Muscle of leg (tissue), 11 donors: ENCODE data around the gene CLCF1. TPM values are rescaled to one million over a fixed set of nuclear protein-coding genes. Genes with fewer than 3 reads are reported as not detected.

Source experiments
- DNase-seq: peaks from one replicate; pipeline ENCODE4 v3.0.0; 2013
- H3K27ac ChIP-seq: one replicate; pipeline ENCODE4 v1.5.1; 2013; ENCODE audit warnings: mild to moderate bottlenecking, low read length, control low read depth
- H3K27me3 ChIP-seq: one replicate; pipeline ENCODE4 v1.6.1; 2013; ENCODE audit warnings: low read length; ENCODE audit not compliant: control insufficient read depth, insufficient read depth
- H3K36me3 ChIP-seq: one replicate; pipeline ENCODE4 v1.6.1; 2013; ENCODE audit warnings: low read length; ENCODE audit not compliant: control insufficient read depth, insufficient read depth
- H3K4me1 ChIP-seq: one replicate; pipeline ENCODE4 v1.6.1; 2013; ENCODE audit warnings: low read length; ENCODE audit not compliant: control insufficient read depth, insufficient read depth
- H3K4me3 ChIP-seq: one replicate; pipeline ENCODE4 v1.5.1; 2013; ENCODE audit warnings: low read length, control low read depth
- H3K9me3 ChIP-seq: replicated peaks from 2 replicates; pipeline ENCODE4 v1.6.1; 2013; ENCODE audit warnings: low read depth, low read length; ENCODE audit not compliant: control insufficient read depth
- WGBS: methylation state at CpG from one replicate; pipeline ENCODE4 v1.1.5; 2013; ENCODE audit warnings: missing lambda C conversion rate; ENCODE audit not compliant: insufficient coverage; 5-methylcytosine and 5-hydroxymethylcytosine counted together
- polyA plus RNA-seq, 8 donors: library from polyadenylated mRNA; unstranded; fragments of 120-200 nt; gene quantifications; one replicate each; pipeline versions ENCODE4 v1.2.1 to v1.2.3, GENCODE V29; 2013; ENCODE audit warnings: inconsistent platforms in 1 of 8, low replicate concordance in 1 of 8; ENCODE audit not compliant: insufficient read length in 8 of 8, insufficient read depth in 1 of 8
- total RNA-seq: library from RNA; stranded (reverse); fragments of 120-200 nt; gene quantifications from one replicate; pipeline ENCODE4 v1.2.4, GENCODE V29; 2013

Gene CLCF1
- total and polyA plus RNA-seq, 9 donors, result 2.0 to 4.8 (median 4.0) TPM

GRCh38 chr11:67401495-67402191 lies 28.2 kb upstream of the CLCF1 start, which contains the start of gene PPP1CA:
Gene PPP1CA, minus strand, starts transcription at chr11:67401858. Its CDS starts 76 bp downstream, at chr11:67401782.
- DNase-seq, result peak; percentile 96
- under 1% methylated on average over 44 of the region's 73 CpGs for WGBS
- peak within 1 kb of the TSS; percentile 99 for H3K4me3 ChIP-seq
- peak within 1 kb of the TSS; percentile 92 for H3K27ac ChIP-seq
- peaks cover 37% of the 10 kb centered on the region for H3K36me3 ChIP-seq
- H3K4me1 ChIP-seq, result peaks cover 40% of the 10 kb centered on the region
- H3K9me3 ChIP-seq, result no peaks in the 10 kb centered on the region
- peaks cover 4% of the 10 kb centered on the region for H3K27me3 ChIP-seq

GRCh38 chr11:67400942-67401494 lies 27.6 kb upstream of the CLCF1 start:
- H3K4me1 ChIP-seq, result peaks cover 44% of the 10 kb centered on the region
- 4% methylated on average over 27 of the region's 27 CpGs for WGBS

GRCh38 chr11:67400251-67400941 lies 27.0 kb upstream of the CLCF1 start:
- Histone ChIP-seq H3K27me3 (peaks cover 4% of the 10 kb centered on the region), H3K9me3 (no peaks in the 10 kb centered on the region), H3K27ac (peak overlapping the region; percentile 90), H3K4me1 (peaks cover 44% of the 10 kb centered on the region), H3K4me3 (peak overlapping the region; percentile 99), H3K36me3 (peaks cover 46% of the 10 kb centered on the region)
- 44% methylated on average over 21 of the region's 23 CpGs for WGBS
- no peak for DNase-seq

More at GRCh38 chr11:67400942-67401494, 27.6 kb upstream of the CLCF1 start:
- Histone ChIP-seq H3K27ac (peak overlapping the region; percentile 90), H3K4me3 (peak overlapping the region; percentile 99), H3K9me3 (no peaks in the 10 kb centered on the region), H3K36me3 (peaks cover 43% of the 10 kb centered on the region), H3K27me3 (peaks cover 4% of the 10 kb centered on the region)
- no peak for DNase-seq

GRCh38 chr11:67398661-67399563 lies 25.5 kb upstream of the CLCF1 start:
- no peak overlapping the region for H3K27ac ChIP-seq
- no peaks in the 10 kb centered on the region for H3K9me3 ChIP-seq
- 85% methylated on average over 27 of the region's 31 CpGs for WGBS
- no peaks in the 10 kb centered on the region for H3K27me3 ChIP-seq
- H3K4me3 ChIP-seq, result no peak overlapping the region
- no peak for DNase-seq
- H3K36me3 ChIP-seq, result peaks cover 56% of the 10 kb centered on the region
- peaks cover 44% of the 10 kb centered on the region for H3K4me1 ChIP-seq

GRCh38 chr11:67397986-67398660 lies 24.7 kb upstream of the CLCF1 start:
- H3K36me3 ChIP-seq, result peaks cover 62% of the 10 kb centered on the region
- no peaks in the 10 kb centered on the region for H3K27me3 ChIP-seq
- H3K4me3 ChIP-seq, result no peak overlapping the region
- H3K27ac ChIP-seq, result no peak overlapping the region
- peaks cover 43% of the 10 kb centered on the region for H3K4me1 ChIP-seq
- WGBS, result 75% methylated on average over 19 of the region's 24 CpGs
- H3K9me3 ChIP-seq, result no peaks in the 10 kb centered on the region
- no peak for DNase-seq

GRCh38 chr11:67397536-67397935 lies 24.1 kb upstream of the CLCF1 start:
- no peak for DNase-seq
- no peaks in the 10 kb centered on the region for H3K27me3 ChIP-seq
- WGBS, result 45% methylated on average over 5 of the region's 6 CpGs
- no peaks in the 10 kb centered on the region for H3K9me3 ChIP-seq
- no peak overlapping the region for H3K4me3 ChIP-seq
- no peak overlapping the region for H3K27ac ChIP-seq
- peaks cover 41% of the 10 kb centered on the region for H3K4me1 ChIP-seq
- peaks cover 62% of the 10 kb centered on the region for H3K36me3 ChIP-seq

- peaks cover 39% of the 10 kb centered on the region for H3K4me1 ChIP-seq
- no peaks in the 10 kb centered on the region for H3K27me3 ChIP-seq
- H3K36me3 ChIP-seq, result peaks cover 62% of the 10 kb centered on the region
- no peaks in the 10 kb centered on the region for H3K9me3 ChIP-seq
- no peak overlapping the region for H3K4me3 ChIP-seq
- no peak for DNase-seq
- H3K27ac ChIP-seq, result peak overlapping the region; percentile 42
- 6% methylated on average over 3 of the region's 13 CpGs for WGBS
Measured at GRCh38 chr11:67396587-67397389, 23.4 kb upstream of the CLCF1 start.

- H3K4me1 ChIP-seq, result peaks cover 39% of the 10 kb centered on the region
- no peak overlapping the region for H3K27ac ChIP-seq
- 58% methylated on average over 6 of the region's 7 CpGs for WGBS
- no peaks in the 10 kb centered on the region for H3K9me3 ChIP-seq
- no peak overlapping the region for H3K4me3 ChIP-seq
- H3K36me3 ChIP-seq, result peaks cover 62% of the 10 kb centered on the region
- no peaks in the 10 kb centered on the region for H3K27me3 ChIP-seq
- no peak for DNase-seq
Measured at GRCh38 chr11:67396259-67396581, 22.8 kb upstream of the CLCF1 start.
